Measurements from ENCODE around the gene BICDL1. TPM values are rescaled to one million over a fixed set of nuclear protein-coding genes. Genes with fewer than 3 reads are reported as not detected.

Gene BICDL1
- total RNA-seq, 1 donor from 2014 or later = 56.4 TPM

DNA sequence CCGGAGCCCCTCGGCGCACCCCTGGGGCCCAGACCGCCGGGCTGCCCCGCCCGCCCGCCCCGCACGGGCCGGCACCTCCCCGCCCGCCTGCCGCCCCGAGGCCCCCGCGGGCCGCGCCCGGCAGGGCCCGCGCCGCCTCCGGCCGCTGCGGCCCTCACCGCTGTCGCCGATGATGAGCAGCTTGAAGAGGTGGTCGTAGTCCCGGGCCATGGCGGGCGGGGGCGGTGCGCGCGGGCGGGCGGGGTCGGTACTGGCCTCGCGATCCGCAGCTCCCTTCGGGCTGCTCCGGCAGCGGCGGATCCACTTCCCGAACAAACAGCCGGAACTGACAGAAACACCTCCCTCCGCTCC lies 127.4 kb downstream of the BICDL1 start, which contains the start of gene RAB35:
TSS of gene RAB35 (minus strand) at position 313 of the 351 bp plus-strand sequence. CDS start at position 210, 103 bp downstream.
- TF ChIP-seq, protein P1, sequence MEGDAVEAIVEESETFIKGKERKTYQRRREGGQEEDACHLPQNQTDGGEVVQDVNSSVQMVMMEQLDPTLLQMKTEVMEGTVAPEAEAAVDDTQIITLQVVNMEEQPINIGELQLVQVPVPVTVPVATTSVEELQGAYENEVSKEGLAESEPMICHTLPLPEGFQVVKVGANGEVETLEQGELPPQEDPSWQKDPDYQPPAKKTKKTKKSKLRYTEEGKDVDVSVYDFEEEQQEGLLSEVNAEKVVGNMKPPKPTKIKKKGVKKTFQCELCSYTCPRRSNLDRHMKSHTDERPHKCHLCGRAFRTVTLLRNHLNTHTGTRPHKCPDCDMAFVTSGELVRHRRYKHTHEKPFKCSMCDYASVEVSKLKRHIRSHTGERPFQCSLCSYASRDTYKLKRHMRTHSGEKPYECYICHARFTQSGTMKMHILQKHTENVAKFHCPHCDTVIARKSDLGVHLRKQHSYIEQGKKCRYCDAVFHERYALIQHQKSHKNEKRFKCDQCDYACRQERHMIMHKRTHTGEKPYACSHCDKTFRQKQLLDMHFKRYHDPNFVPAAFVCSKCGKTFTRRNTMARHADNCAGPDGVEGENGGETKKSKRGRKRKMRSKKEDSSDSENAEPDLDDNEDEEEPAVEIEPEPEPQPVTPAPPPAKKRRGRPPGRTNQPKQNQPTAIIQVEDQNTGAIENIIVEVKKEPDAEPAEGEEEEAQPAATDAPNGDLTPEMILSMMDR (IDR thresholded peaks at IDR 0.05; ENCODE audit: partially characterized antibody, unreplicated experiment) = no peak
- H3K9me3 Mint-ChIP-seq (ENCODE audit: unreplicated experiment) = peaks cover 9% of the 10 kb centered on the region
- no peak for DNase-seq
- peak within 1 kb of the TSS; percentile 91 for H3K27ac Mint-ChIP-seq (ENCODE audit: unreplicated experiment)
- peaks cover 24% of the 10 kb centered on the region for H3K4me1 Mint-ChIP-seq (ENCODE audit: low read depth, unreplicated experiment)
- peaks cover 8% of the 10 kb centered on the region for H3K27me3 Mint-ChIP-seq (ENCODE audit: unreplicated experiment)
- H3K36me3 Mint-ChIP-seq (ENCODE audit: unreplicated experiment) = no peaks in the 10 kb centered on the region
- H3K4me3 Mint-ChIP-seq (ENCODE audit: unreplicated experiment) = peak within 1 kb of the TSS; percentile 97

DNA sequence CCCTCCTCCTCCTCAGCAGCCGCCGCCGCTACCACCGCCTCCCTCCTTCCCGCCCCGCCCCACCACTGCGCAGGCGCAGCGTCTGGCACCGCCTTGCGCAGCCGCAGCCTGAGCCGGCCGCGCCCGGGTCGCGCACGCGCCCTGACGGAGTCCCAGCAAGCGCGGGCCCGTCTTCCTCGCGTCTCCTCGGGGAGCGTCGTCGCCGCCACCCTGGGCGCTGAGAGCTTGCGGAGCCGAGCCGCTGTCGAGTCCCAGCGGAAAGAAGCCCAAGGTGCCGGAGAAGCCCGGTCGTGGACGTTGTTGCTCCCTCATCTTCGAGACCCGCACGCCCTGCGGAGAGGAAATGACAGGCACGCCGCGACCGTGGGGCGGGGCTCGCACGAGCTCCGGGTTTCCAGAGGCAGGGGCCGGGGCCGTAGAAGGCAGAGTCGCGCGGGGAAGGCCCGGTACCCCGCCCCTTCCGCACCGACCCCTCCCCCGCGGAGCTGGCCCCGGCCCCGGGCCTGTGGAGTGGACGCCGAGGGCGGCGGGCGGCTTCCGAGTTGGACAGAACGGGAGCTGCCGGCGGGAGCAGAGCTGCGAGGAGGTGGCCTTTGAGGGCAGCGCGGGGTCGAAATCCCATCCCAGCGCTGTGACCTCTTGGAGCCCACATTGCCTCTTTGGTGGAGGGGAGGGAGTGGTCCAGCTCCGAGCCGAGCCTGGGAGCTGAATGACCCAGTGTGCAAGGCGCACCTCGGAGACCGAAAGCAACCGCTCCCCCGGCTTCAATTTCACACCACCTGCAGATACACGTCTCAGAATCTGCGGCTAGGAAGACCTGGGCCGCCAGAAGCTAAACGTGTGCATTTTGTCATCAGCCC lies 128.0 kb downstream of the BICDL1 start:
- peak; percentile 99 for DNase-seq
- peak overlapping the region; percentile 28 for H3K27ac Mint-ChIP-seq (ENCODE audit: unreplicated experiment)
- no peaks in the 10 kb centered on the region for H3K36me3 Mint-ChIP-seq (ENCODE audit: unreplicated experiment)
- H3K9me3 Mint-ChIP-seq (ENCODE audit: unreplicated experiment) = peaks cover 9% of the 10 kb centered on the region
- TF ChIP-seq, protein P1 (IDR thresholded peaks at IDR 0.05; ENCODE audit: partially characterized antibody, unreplicated experiment) = no peak
- H3K4me3 Mint-ChIP-seq (ENCODE audit: unreplicated experiment) = peak overlapping the region; percentile 95
- peaks cover 24% of the 10 kb centered on the region for H3K4me1 Mint-ChIP-seq (ENCODE audit: low read depth, unreplicated experiment)
- peaks cover 8% of the 10 kb centered on the region for H3K27me3 Mint-ChIP-seq (ENCODE audit: unreplicated experiment)

DNA sequence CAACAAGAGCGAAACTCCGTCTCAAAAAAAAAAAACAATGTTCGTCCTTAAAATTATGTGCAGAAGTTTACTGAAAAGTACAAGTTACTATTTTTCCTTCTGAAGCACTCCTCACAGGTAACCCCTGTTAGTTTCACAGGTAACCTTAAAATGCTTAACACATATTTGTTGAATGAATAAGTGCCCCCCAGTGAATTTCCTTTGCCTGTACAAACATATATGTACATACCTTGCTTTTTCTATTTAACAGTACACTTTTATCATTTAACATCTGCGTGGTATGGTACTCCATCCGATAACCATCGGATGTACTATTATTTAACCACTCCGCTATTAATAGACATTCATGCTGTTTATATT lies 128.9 kb downstream of the BICDL1 start:
- TF ChIP-seq, protein P1 (IDR thresholded peaks at IDR 0.05; ENCODE audit: partially characterized antibody, unreplicated experiment) = no peak
- Mint-ChIP-seq H3K4me1 (ENCODE audit: low read depth, unreplicated experiment) (peaks cover 24% of the 10 kb centered on the region), H3K36me3 (ENCODE audit: unreplicated experiment) (no peaks in the 10 kb centered on the region), H3K9me3 (ENCODE audit: unreplicated experiment) (peaks cover 9% of the 10 kb centered on the region), H3K27me3 (ENCODE audit: unreplicated experiment) (peaks cover 8% of the 10 kb centered on the region), H3K27ac (ENCODE audit: unreplicated experiment) (no peak overlapping the region), H3K4me3 (ENCODE audit: unreplicated experiment) (peak overlapping the region; percentile 95)
- no peak for DNase-seq

DNA sequence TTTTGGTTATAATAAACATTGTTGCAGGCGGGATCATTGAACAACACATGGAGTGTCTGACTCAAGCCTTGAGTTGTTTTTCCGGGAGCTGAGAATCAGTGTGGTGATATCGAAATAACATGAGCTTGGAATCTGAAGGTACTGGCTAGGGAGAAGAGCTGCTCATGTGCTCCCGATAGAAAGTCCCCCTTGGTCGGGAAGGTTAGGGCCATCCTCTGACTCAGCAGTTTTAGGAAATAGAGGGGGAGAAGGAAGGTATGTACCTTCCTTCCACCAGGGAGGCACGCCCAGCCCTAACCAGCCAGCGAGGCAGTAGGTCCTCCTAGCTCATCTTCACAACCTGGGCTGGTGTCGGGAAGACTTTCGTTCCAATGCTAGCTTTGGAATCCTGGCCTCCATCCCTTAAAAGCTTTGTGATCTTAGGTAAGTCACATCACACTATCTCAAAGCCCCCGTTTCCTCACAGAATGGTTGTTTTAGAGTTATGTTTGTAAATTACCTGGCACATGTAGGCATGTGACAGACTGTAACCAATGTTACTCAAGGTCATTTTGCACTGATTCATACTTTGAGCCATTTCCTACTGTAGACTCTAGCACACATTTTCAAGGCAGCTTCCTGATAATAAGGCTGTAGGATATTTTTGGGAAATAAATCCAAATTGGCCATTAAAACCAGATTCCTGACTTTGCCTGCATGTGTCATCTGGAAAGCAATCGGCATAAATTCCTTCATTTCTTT lies 129.5 kb downstream of the BICDL1 start:
- no peak for DNase-seq
- H3K27ac Mint-ChIP-seq (ENCODE audit: unreplicated experiment) = no peak overlapping the region
- H3K4me3 Mint-ChIP-seq (ENCODE audit: unreplicated experiment) = peak overlapping the region; percentile 95
- peaks cover 8% of the 10 kb centered on the region for H3K27me3 Mint-ChIP-seq (ENCODE audit: unreplicated experiment)
- H3K9me3 Mint-ChIP-seq (ENCODE audit: unreplicated experiment) = peaks cover 9% of the 10 kb centered on the region
- peaks cover 24% of the 10 kb centered on the region for H3K4me1 Mint-ChIP-seq (ENCODE audit: low read depth, unreplicated experiment)
- H3K36me3 Mint-ChIP-seq (ENCODE audit: unreplicated experiment) = no peaks in the 10 kb centered on the region
- TF ChIP-seq, protein P1 (IDR thresholded peaks at IDR 0.05; ENCODE audit: partially characterized antibody, unreplicated experiment) = no peak

Data from glutamatergic neuron (in vitro differentiated cells).